Effector memory CD4-positive, alpha-beta T cell (primary cell): ENCODE data around the gene CFAP119.
"Not testable (repeated sequence)": the region's sequence is repeated elsewhere in the genome, so short reads cannot be mapped to it uniquely, and the experiment has no call there.

ENCODE experiments used
- DNase-seq, 3 donors: peaks; one replicate each; pipeline ENCODE4 v3.0.0-alpha.2; 2020
- H3K27ac ChIP-seq: 2 replicates; pipeline ENCODE4 v1.7.0; 2013; ENCODE audit warnings: mild to moderate bottlenecking, low read length, moderate library complexity; ENCODE audit not compliant: insufficient read depth, poor library complexity, severe bottlenecking
- H3K27me3 ChIP-seq: replicated peaks from 2 replicates; pipeline ENCODE4 v1.7.0; 2013; ENCODE audit warnings: mild to moderate bottlenecking, low read length; ENCODE audit not compliant: insufficient read depth, control insufficient read depth, poor library complexity, severe bottlenecking
- H3K36me3 ChIP-seq: 2 replicates; pipeline ENCODE4 v1.7.0; 2013; ENCODE audit warnings: mild to moderate bottlenecking, low read length, moderate library complexity; ENCODE audit not compliant: control insufficient read depth, insufficient read depth
- H3K4me1 ChIP-seq: 2 replicates; pipeline ENCODE4 v1.7.0; 2013; ENCODE audit warnings: low read length, mild to moderate bottlenecking; ENCODE audit not compliant: control insufficient read depth, insufficient read depth, poor library complexity, severe bottlenecking
- H3K4me3 ChIP-seq: 2 replicates; pipeline ENCODE4 v1.7.0; 2013; ENCODE audit warnings: low read length, low read depth, mild to moderate bottlenecking; ENCODE audit not compliant: insufficient read depth, poor library complexity, severe bottlenecking
- H3K9me3 ChIP-seq: 2 replicates; pipeline ENCODE4 v1.7.0; 2013; ENCODE audit warnings: mild to moderate bottlenecking, low read length, moderate library complexity; ENCODE audit not compliant: control insufficient read depth
- total RNA-seq, 3 donors: gene quantifications; one replicate each; lab custom pipeline; 2026; lab: John Stamatoyannopoulos, UW

Gene CFAP119
- 2.3 to 3.9 (median 2.8) reads per million in 3 donors for total RNA-seq

DNA sequence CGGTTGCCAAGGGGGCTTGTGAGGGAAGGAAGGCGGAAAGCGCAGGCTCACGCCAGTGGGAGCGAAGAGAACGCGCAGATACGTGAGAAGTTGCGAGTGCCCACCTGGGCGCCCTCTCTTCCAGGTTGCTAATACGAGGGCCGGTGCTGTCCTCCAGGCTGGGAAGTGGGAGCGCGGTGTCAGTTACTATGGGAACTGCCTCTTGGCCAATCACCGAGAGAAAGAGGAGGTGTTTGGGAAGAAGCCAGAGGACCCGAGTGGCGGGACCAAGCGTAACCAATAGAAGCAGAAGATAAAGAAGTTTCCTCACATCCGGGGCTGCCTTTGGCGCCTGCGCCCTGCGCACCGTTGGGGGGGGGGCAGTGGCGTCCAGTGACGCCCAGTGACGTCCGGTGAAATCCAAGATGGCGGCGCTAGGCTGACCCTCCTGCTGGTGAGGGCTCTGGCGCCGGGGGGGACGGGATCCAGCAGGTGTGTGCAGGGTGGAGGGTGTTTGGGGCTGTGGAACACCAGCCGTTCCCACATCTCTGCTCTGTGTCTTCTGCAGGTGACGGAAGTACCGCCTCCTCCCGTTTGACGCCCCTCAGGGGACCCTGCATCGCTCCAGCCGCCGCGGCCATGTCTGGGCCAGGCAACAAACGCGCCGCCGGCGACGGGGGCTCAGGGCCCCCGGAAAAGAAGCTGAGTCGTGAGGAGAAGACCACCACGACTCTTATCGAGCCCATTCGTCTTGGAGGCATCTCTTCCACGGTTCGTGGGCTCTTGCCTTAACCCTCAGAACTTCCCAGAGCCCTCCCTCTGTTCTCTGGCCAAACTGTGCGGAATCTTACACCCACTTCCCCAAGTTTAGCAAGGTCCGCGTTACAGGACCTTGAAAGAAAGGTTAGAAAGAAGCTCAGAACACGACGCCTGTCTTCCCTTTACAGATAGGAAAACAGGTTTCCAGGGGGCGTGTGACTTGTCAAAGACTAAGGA is at the start of gene CFAP119, which contains the start of gene RNF40:
Gene CFAP119, minus strand, starts transcription at position 135 of the 975 bp plus-strand sequence. CDS start 314 bp downstream, outside the sequence.
Gene RNF40, plus strand, starts transcription at position 395 of the 975 bp plus-strand sequence. Its CDS starts 224 bp downstream, at position 619.
- Histone ChIP-seq H3K36me3 (peaks cover 39% of the 10 kb centered on the region), H3K27me3 (no peaks in the 10 kb centered on the region), H3K27ac (peak within 1 kb of the TSS; percentile 77), H3K4me3 (peak within 1 kb of the TSS; percentile 97), H3K9me3 (no peaks in the 10 kb centered on the region), H3K4me1 (peaks cover 19% of the 10 kb centered on the region)
- DNase-seq: peak; percentile 85 to 93 (median 90)

DNA sequence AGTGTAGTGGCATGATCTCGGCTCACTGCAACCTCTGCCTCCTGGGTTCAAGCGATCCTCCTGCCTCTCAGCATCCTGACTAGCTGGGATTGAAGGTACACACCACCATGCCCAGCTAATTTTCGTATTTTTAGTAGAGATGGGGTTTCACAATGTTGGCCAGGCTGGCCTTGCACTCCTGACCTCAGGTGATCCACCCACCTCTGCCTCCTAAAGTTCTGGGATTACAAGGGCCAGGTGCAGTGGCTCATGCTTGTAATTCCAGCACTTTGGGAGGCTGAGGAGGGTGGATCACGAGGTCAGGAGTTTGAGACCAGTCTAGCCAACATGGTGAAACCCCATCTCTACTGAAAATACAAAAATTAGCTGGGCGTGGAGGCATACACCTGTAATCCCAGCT is 47.8 kb upstream of the CFAP119 start:
- H3K27me3 ChIP-seq, H3K36me3 ChIP-seq, H3K9me3 ChIP-seq, H3K4me3 ChIP-seq, H3K27ac ChIP-seq, DNase-seq: not testable (repeated sequence)
- peaks cover 14% of the 10 kb centered on the region for H3K4me1 ChIP-seq

DNA sequence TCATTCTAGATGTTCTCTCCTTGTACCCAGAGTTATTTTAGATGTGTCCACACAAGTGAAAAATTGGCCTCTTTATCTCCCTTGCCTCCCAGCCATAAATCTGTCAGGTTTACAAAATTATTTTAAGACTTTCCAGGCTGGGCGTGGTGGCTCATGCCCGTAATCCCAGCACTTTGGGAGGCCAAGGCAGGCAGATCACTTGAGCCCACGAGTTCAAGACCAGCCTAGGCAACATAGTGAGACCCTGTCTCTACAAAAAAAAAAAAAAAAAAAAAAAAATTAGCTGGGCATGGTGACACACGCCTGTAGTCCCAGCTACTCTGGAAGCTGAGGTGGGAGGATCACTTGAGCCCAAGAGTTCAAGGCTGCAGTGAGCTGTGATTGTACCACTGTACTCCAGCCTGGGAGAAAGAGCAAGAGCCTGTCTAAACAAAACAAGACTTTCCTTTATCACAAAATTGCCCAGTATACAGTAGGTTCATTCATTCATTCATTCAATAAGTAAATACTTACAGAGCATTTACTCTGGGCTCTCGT is 47.1 kb upstream of the CFAP119 start:
- not testable (repeated sequence) for H3K36me3 ChIP-seq, H3K27me3 ChIP-seq, H3K9me3 ChIP-seq, H3K4me3 ChIP-seq, H3K27ac ChIP-seq, DNase-seq
- peaks cover 11% of the 10 kb centered on the region for H3K4me1 ChIP-seq

DNA sequence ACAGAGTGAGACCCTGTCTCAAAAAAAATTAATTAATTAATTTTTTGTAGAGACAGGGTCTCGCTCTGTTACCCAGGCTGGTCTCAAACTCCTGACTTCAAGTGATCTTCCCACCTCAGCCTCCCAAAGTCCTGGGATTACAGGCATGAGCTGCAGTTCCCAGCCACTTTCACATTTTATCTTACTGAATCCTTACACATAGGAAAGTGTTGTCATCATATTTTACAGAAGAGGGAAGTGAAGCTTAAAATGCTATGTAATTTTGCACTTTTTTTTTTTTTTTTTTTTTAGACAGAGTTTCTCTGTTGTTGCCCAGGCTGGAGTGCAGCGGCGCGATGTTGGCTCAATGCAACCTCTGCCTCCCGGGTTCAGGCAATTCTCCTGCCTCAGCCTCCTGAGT is 46.3 kb upstream of the CFAP119 start:
- H3K27me3 ChIP-seq: no peaks in the 10 kb centered on the region
- no peaks in the 10 kb centered on the region for H3K9me3 ChIP-seq
- no peak for DNase-seq
- H3K4me1 ChIP-seq: peaks cover 6% of the 10 kb centered on the region
- no peak overlapping the region for H3K4me3 ChIP-seq
- no peak overlapping the region for H3K27ac ChIP-seq
- H3K36me3 ChIP-seq: no peaks in the 10 kb centered on the region

DNA sequence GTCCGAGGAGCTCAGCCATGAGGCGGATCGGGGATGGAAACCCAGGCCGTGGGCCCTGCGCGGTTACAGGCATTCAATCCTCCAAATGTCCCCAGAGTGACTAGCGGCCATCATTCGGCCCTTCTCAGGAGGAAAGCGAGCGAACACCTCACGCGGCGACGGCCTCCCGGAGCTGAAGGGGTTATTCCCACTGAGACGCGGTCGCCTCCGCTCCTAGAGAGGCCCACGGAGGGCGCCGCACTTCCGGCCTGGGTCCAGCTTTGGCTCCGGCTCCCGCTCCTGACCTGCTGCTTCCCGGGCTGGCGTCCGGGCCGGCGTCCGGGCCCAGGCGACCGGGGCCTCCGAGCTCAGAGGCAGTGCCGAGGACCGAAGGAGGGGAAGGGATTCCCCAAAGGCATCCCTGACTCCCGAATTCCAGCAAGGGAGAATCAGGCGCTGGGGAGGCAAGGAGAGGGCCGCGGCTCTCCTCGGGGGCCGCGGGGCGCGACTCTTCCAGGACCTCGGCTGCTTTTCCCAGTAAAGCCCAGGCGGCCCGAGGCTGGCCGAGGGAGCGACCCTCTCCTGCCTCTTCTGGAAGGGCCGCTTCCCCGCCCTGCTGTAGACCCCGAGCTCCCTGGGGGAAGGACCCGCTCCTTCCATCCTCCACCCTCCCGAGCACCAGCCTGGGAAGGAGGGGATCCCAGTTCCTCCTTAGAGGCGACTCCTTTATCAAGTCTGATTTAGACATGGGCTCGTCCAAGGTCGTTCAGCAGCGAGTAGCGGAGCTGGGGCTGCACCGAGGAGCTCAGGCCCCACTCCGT is 43.7 kb upstream of the CFAP119 start:
- no peaks in the 10 kb centered on the region for H3K27me3 ChIP-seq
- H3K4me3 ChIP-seq: peak overlapping the region; percentile 72
- peaks cover 6% of the 10 kb centered on the region for H3K4me1 ChIP-seq
- no peaks in the 10 kb centered on the region for H3K36me3 ChIP-seq
- H3K27ac ChIP-seq: peak overlapping the region; percentile 32
- DNase-seq: peak; percentile 11 to 38 (median 19)
- H3K9me3 ChIP-seq: no peaks in the 10 kb centered on the region

DNA sequence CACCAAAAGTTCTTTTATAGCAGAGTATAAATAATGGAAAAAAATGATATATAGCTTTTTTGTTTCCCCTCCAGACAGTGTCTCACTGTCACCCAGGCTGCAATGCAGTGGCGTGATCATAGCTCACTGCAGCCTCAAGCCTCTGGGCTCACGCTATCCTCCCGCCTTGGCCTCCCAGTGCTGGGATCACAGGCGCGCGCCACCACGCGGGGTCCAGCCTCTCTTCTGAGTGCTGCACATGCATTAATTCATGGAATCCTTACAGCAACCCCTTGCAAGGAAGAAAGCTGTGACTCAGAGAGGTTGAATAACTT is 43.2 kb upstream of the CFAP119 start:
- Histone ChIP-seq H3K4me3 (peak overlapping the region; percentile 72), H3K4me1 (peaks cover 6% of the 10 kb centered on the region), H3K36me3 (no peaks in the 10 kb centered on the region), H3K27ac (peak overlapping the region; percentile 32), H3K27me3 (no peaks in the 10 kb centered on the region), H3K9me3 (no peaks in the 10 kb centered on the region)
- DNase-seq: no peak

DNA sequence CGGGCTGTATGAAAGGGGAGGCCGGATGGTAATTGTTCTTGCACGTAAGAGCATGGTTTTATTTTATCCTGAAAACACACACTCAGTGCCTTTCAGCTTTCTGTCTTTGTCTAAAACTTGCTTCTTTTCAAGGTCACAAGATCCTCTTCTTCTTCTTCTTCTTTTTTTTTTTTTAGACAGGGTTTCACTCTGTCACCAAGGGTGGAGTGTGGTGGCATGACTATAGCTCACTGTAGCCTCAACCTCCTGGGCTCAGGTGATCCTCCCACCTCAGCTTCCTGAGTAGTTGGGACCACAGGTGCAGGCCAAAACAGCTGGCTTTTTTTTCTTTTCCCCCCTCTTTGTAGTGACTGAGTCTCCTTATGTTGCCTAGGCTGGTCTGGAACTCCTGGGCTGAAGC is 41.1 kb upstream of the CFAP119 start:
- no peaks in the 10 kb centered on the region for H3K27me3 ChIP-seq
- DNase-seq: no peak
- H3K36me3 ChIP-seq: no peaks in the 10 kb centered on the region
- no peak overlapping the region for H3K27ac ChIP-seq
- no peaks in the 10 kb centered on the region for H3K9me3 ChIP-seq
- no peak overlapping the region for H3K4me3 ChIP-seq
- peaks cover 6% of the 10 kb centered on the region for H3K4me1 ChIP-seq

DNA sequence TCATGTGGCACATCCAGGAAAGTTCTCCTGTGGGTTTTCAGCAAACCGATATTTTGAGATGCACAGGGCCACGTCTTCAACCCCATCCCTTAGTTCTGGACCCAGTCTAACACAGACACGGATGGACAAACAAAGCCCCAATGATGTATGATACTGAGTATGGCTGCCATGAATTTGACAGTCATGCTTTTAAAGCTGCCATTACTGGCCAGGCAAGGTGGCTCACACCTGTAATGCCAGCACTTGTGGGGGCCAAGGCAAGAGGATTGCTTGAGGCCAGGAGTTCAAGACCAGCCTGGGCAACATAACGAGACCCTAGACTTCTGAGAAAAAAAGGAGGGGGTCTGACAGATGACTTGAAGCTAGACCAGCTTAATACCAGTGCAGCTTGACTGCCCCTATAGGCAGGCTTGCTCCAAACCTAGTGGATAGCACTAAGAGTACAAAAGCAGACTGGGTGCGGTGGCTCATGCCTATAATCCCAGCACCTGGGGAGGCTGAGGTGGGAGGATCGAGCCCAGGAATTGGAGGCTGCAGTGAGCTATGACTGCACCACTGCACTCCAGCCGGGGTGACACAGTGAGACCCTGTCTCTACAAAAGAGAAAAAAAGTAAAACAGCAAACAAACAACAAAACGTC is 35.9 kb upstream of the CFAP119 start:
- no peak for DNase-seq
- Histone ChIP-seq H3K27me3 (no peaks in the 10 kb centered on the region), H3K9me3 (no peaks in the 10 kb centered on the region), H3K4me1 (no peaks in the 10 kb centered on the region), H3K27ac (no peak overlapping the region), H3K4me3 (no peak overlapping the region), H3K36me3 (no peaks in the 10 kb centered on the region)

DNA sequence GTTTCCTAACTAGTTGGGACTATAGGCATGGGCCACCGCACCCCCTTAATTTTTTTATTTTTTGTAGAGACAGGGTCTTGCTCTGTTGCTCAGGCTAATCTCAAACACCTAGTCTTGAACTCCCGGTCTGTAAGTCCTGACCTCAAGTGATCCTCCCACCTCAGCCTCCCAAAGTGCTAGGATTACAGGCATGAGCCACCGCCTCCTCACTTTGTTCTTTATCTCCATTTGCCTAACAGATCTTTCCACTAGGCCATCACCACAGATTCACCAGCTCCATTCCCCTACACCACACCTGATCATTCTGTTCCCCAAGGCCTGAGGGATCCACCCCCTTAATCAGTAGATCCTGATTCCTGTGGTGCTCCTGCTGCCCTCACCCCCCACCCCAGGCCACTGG is 32.8 kb upstream of the CFAP119 start:
- Histone ChIP-seq H3K36me3 (no peaks in the 10 kb centered on the region), H3K9me3 (no peaks in the 10 kb centered on the region), H3K4me3 (no peak overlapping the region), H3K27me3 (no peaks in the 10 kb centered on the region), H3K4me1 (no peaks in the 10 kb centered on the region), H3K27ac (no peak overlapping the region)
- no peak for DNase-seq
